DND-41 (cell line): ENCODE measurements around the gene POLDIP3.

Experiments
- CTCF ChIP-seq: IDR thresholded peaks from 2 replicates; pipeline ENCODE4 v1.5.1; 2012; ENCODE audit warnings: borderline replicate concordance, low read length, moderate library complexity, mild to moderate bottlenecking; ENCODE audit not compliant: poor library complexity, severe bottlenecking; ENCODE audit errors: extremely low read depth
- EZH2 ChIP-seq: IDR thresholded peaks from 3 replicates; pipeline ENCODE4 v1.6.1; 2012; ENCODE audit warnings: borderline replicate concordance, low read depth, mild to moderate bottlenecking, moderate library complexity, low read length, inconsistent platforms; ENCODE audit not compliant: severe bottlenecking

- no peak for TF ChIP-seq CTCF
- no peak for TF ChIP-seq EZH2
Observed at GRCh38 chr22:42642806-42643633, 28.3 kb upstream of the POLDIP3 start.
